ENCODE measurements around the gene NFYB.
"Not testable (repeated sequence)": the region's sequence is repeated elsewhere in the genome, so short reads cannot be mapped to it uniquely, and the experiment has no call there.

The NFYB gene

GRCh38 chr12:104114834-104115586 lies 23.0 kb downstream of the NFYB start:
- not testable (repeated sequence) for DNase-seq (ENCODE audit: low spot score)

- no peak for DNase-seq (ENCODE audit: low spot score)
Observed at GRCh38 chr12:104109446-104110271, 28.4 kb downstream of the NFYB start.

GRCh38 chr12:104108755-104109445 lies 29.1 kb downstream of the NFYB start:
- peak; percentile 87 for DNase-seq (ENCODE audit: low spot score)

GRCh38 chr12:104106965-104107364 lies 31.0 kb downstream of the NFYB start:
- no peak for DNase-seq (ENCODE audit: low spot score)

- DNase-seq (ENCODE audit: low spot score) = no peak
Observed at GRCh38 chr12:104105461-104105860, 32.5 kb downstream of the NFYB start.

- no peak for DNase-seq (ENCODE audit: low spot score)
Observed at GRCh38 chr12:104097954-104098353, 40.1 kb downstream of the NFYB start.

GRCh38 chr12:104095289-104095688 lies 42.7 kb downstream of the NFYB start:
- no peak for DNase-seq (ENCODE audit: low spot score)

GRCh38 chr12:104094284-104094683 lies 43.7 kb downstream of the NFYB start:
- no peak for DNase-seq (ENCODE audit: low spot score)

- no peak for DNase-seq (ENCODE audit: low spot score)
Observed at GRCh38 chr12:104091136-104091535, 46.9 kb downstream of the NFYB start.

GRCh38 chr12:104090685-104091084 lies 47.3 kb downstream of the NFYB start:
- DNase-seq (ENCODE audit: low spot score) = no peak

- no peak for DNase-seq (ENCODE audit: low spot score)
Observed at GRCh38 chr12:104083769-104084475, 54.1 kb downstream of the NFYB start.

- DNase-seq (ENCODE audit: low spot score) = no peak
Observed at GRCh38 chr12:104080764-104081163, 57.2 kb downstream of the NFYB start.

- no peak for DNase-seq (ENCODE audit: low spot score)
Observed at GRCh38 chr12:104079024-104079423, 59.0 kb downstream of the NFYB start.

- no peak for DNase-seq (ENCODE audit: low spot score)
Observed at GRCh38 chr12:104073699-104074098, 64.3 kb downstream of the NFYB start.

- no peak for DNase-seq (ENCODE audit: low spot score)
Observed at GRCh38 chr12:104072099-104072498, 65.9 kb downstream of the NFYB start.
